Non-pigmented ciliary epithelial cell (primary cell): ENCODE results near the gene FBXL7.

Experiments
- DNase-seq: peaks from one replicate; pipeline ENCODE4 v3.0.0-alpha.2; 2010; ENCODE audit warnings: low read depth

Gene FBXL7

GRCh38 chr5:15893866-15894265 lies 393.9 kb downstream of the FBXL7 start:
- no peak for DNase-seq

DNA sequence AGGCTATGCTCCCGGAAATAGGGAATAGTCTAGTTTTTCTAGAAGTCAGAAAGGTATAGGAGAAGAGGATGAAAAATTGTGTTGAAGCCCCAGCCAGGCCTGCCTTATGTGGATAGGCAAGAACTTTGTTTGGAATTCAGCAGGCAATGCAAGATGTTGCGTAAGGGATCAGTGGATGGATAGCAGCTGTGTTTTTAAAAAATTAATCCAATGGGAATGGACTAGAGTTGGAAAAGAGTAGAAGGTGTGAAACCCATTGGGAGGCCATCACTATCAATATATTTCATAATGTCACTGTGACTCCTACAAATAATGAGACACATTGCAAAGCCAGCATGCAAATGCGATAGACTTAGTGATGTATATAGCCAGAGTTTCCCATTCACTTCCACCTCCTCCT lies 397.7 kb downstream of the FBXL7 start:
- no peak for DNase-seq

- no peak for DNase-seq
Observed at GRCh38 chr5:15898641-15899040, 398.7 kb downstream of the FBXL7 start.

- no peak for DNase-seq
Observed at GRCh38 chr5:15899481-15899880, 399.5 kb downstream of the FBXL7 start.

DNA sequence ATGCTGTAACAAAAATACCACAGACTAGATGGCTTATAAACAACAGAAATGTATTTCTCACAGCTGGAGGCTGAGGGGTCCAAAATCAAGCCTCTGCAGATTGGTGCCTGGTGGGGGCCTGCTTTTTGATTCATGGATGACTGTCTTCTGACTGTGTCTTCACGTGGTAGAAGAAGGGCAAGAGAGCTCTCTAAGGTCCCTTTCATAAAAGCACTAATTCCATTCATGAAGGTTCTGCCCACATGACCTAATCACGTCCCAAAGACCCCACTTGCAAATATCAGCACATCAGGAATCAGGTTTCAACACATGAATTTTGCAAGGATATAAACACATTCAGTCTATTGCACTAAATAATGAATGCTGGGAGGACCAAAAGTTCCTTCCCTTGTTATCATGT lies 401.2 kb downstream of the FBXL7 start:
- DNase-seq: no peak

- DNase-seq: no peak
Observed at GRCh38 chr5:15902066-15902465, 402.1 kb downstream of the FBXL7 start.

DNA sequence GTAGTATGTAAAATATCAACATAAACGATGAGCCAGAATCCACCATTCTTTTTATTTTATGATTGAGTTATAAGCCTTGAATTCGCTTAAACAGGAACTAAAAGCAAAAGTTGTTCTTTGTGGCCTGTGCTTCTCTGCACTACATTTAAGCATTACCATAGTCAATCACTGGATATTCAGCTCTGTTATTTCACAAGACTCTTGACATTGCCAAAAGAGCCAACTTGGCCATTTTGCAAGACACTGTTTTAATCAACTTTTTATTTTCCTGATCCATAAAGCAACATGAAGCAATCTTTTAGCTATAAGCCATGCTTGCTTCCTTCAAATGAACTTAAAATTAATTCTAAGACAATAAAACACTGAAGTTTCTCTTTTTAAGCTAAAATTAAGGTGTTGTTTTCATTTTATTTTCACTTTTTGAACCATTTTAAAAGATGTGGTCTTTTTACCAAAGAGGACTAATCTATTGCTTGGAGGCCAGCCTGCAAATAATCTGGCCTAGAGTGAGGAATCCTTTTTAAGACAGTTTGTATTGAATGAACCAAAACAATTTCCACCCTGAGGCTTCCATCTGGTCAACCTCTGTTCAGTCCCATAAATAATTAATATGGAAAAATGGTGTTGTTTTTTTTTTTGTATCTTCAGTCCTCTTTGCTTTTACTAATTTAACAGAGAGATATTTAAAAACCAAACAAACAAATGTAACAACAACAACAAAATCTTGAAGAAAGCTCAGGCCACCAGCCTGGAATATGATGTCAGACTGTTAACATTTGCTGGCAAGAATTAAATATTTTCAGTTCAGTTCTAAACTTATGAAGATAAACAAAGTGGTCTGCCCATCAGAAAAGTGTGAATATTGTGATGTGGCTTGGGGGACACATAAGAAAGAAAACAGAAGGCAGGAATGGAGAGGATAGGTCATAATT lies 405.2 kb downstream of the FBXL7 start:
- no peak for DNase-seq

DNA sequence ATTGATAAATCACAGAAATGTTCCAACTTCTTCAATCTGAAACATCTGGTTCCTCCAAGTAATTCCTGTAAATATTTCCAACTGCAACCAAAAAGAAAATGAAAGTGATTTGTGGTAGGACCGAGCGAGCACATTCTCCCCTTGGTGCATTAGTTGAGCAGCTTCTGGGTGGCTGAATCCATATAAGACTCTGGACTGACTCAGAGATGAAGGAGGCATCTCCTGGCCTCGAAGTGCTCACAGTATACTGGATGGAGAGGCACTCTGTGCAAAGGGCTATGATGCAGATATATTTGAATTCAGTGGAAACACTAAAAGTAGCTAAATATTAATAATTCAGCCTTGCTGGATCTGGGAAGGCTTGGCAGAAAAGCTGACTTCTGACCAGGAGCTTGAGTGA lies 414.7 kb downstream of the FBXL7 start:
- DNase-seq: no peak

DNA sequence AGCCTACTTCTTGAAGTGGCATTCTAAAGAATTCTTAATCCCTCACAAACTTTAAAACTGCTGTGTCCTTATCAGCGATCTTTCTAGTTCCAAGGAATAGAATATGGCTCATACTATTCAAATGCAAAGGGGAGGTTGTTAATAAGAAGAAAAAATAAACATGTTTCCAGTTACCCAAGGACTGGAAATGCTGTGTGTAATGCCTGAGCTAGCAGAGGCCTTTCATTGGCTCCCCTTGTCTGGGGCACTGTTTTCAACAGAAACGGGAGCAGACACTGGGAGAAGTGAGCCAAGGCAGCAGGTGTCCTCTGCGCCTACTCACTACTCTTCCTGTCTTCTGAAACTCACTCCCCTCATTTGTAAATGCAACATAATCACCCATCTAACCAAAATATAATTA lies 426.6 kb downstream of the FBXL7 start:
- DNase-seq: no peak

- DNase-seq: no peak
Observed at GRCh38 chr5:15927710-15928380, 427.9 kb downstream of the FBXL7 start.

DNA sequence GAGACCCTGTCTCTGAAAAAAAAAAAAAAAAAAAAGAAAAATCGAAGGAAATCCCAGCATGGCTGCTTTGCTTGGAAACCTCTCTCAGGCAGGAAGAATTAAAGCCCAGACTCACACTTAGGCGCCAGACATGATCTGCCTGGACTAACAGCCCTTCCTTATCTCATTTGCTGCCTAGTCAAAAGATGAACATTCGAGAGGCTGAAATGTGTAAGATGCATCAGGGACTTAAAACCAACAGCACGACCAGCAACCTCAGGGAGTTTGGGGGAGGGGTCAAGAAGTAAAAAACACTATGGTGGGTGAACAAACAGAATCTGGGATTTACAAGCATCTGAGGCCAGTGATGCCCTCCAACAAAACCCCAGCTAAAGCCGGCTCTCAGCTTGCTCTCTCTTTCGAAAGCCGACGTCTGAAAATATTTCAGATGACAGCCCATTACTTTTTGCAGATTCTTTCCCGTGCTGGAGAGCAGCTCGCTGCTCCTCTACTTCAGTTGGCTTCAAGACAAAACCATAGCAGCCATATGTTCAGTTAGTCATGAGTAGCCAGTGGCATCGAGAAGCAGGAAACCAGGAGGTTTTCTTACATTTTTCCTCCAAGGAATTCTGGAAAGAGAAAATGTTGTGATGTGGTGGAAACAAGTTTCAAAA lies 429.8 kb downstream of the FBXL7 start:
- DNase-seq: no peak

GRCh38 chr5:15932066-15932465 lies 432.1 kb downstream of the FBXL7 start:
- DNase-seq: no peak

DNA sequence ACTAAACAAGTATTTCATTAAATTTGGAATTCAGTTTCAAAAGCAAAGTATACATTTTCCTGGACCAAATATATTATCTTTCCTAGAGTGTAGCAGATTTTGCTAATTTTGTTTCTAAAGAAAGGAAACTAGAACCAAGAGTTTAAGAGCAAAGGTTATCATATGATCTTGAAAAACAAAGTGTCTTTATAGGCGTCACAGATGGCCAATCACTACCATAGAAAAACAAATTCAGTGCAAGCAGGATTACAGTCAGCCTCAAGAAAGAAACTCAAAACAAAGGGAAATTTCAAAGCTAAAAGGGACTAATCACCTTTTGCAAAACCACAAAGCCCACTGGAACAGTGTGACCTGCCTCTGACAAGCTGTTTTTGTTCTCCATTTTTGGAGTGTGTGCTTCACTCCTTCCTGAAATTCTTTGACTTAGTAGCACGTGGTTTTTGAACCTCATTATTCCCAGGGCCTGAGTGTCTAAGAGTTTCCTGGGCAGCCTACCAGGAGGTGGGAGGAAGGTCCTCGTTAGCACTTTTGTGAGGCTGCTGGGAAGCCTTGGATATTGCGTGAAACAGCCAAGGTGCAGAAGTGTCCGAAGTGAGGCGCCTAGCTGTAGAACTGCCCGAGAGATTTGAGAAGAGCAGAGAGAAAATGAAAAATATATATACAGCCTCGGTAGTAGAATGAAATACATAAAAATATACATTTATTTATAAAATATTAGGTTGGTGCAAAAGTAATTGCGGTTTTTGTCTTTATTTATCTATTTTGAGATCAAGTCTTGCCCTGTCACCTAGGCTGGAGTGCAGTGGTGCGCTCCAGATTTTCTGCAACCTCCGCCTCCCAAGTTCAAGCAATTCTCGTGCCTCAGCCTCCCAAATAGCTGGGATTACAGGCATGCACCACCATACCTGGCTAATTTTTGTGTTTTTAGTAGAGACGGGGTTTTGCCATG lies 433.6 kb downstream of the FBXL7 start:
- no peak for DNase-seq

- DNase-seq: no peak
Observed at GRCh38 chr5:15936505-15937245, 436.7 kb downstream of the FBXL7 start.

GRCh38 chr5:15937708-15938107 lies 437.7 kb downstream of the FBXL7 start:
- DNase-seq: no peak

GRCh38 chr5:15938186-15938585 lies 438.2 kb downstream of the FBXL7 start:
- DNase-seq: no peak

- peak; percentile 85 for DNase-seq
Observed at GRCh38 chr5:15938961-15939360, 439.0 kb downstream of the FBXL7 start.

GRCh38 chr5:15940905-15941304 lies 440.9 kb downstream of the FBXL7 start:
- no peak for DNase-seq

- DNase-seq: no peak
Observed at GRCh38 chr5:15943487-15943886, 443.5 kb downstream of the FBXL7 start.

- no peak for DNase-seq
Observed at GRCh38 chr5:15946026-15946425, 446.0 kb downstream of the FBXL7 start.

DNA sequence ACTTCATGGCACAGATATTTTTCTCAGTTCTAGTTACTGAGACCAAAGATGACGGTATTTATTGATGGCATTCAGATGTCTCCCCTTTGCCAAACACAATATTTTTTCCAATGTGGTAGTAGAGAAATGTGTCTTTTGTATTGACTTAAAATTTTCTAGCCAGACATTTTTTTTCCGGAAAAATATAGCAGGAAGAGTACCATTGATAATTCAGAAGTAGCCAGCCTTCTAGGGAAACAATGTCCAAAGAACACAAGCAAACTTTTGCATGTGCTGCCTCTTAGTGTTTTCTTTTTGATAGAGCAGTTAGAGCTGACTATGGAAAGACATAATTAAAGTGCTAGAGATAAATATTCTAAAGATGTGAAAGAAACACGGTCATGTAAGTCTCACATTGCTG lies 448.2 kb downstream of the FBXL7 start:
- DNase-seq: no peak
